Liver (tissue), 3 donors: ENCODE data around the gene BSPRY.

Source experiments
- FOXA2 ChIP-seq: IDR thresholded peaks from 2 replicates; pipeline ENCODE4 v1.6.1; 2016; ENCODE audit warnings: antibody characterized with exemption
- GABPA ChIP-seq, 2 donors: IDR thresholded peaks in 1 of 2; conservative IDR thresholded peaks in 1 of 2; 2 replicates each; pipeline ENCODE4 v1.6.1; 2016; ENCODE audit warnings: antibody characterized with exemption in 2 of 2, mild to moderate bottlenecking in 1 of 2, moderate library complexity in 1 of 2
- HNF4A ChIP-seq, 2 donors: conservative IDR thresholded peaks; 2 replicates each; pipeline ENCODE4 v1.6.1; 2016; ENCODE audit warnings: antibody characterized with exemption in 2 of 2, mild to moderate bottlenecking in 2 of 2
- HNF4G ChIP-seq: IDR thresholded peaks from 2 replicates; pipeline ENCODE4 v1.6.1; 2016; ENCODE audit warnings: antibody characterized with exemption
- JUND ChIP-seq, 2 donors: IDR thresholded peaks; 2 replicates each; pipeline ENCODE4 v1.6.1; 2016; ENCODE audit warnings: antibody characterized with exemption in 2 of 2
- RAD21 ChIP-seq, 2 donors: IDR thresholded peaks; 2 replicates each; pipeline ENCODE4 v1.6.1; 2016; ENCODE audit warnings: antibody characterized with exemption in 2 of 2, mild to moderate bottlenecking in 2 of 2
- RXRA ChIP-seq, 2 donors: IDR thresholded peaks; 2 replicates each; pipeline ENCODE4 v1.6.1; 2017 to 2018; ENCODE audit warnings: antibody characterized with exemption in 2 of 2, mild to moderate bottlenecking in 1 of 2
- TAF1 ChIP-seq: conservative IDR thresholded peaks from 2 replicates; pipeline ENCODE4 v1.6.1; 2016; ENCODE audit warnings: antibody characterized with exemption, mild to moderate bottlenecking
- TF ChIP-seq, protein P1 (sequence below): fragments of 150-350 bp; IDR thresholded peaks from 2 replicates; pipeline ENCODE4 v1.5.1; 2017; ENCODE audit warnings: improper control_type of control experiment, low read depth, low read length; ENCODE audit not compliant: missing input control
- donor health status: healthy.
- donor health status: healthy.

GRCh38 chr9:113368348-113368981, 19.1 kb downstream of the BSPRY start:
- TF ChIP-seq, protein P1, sequence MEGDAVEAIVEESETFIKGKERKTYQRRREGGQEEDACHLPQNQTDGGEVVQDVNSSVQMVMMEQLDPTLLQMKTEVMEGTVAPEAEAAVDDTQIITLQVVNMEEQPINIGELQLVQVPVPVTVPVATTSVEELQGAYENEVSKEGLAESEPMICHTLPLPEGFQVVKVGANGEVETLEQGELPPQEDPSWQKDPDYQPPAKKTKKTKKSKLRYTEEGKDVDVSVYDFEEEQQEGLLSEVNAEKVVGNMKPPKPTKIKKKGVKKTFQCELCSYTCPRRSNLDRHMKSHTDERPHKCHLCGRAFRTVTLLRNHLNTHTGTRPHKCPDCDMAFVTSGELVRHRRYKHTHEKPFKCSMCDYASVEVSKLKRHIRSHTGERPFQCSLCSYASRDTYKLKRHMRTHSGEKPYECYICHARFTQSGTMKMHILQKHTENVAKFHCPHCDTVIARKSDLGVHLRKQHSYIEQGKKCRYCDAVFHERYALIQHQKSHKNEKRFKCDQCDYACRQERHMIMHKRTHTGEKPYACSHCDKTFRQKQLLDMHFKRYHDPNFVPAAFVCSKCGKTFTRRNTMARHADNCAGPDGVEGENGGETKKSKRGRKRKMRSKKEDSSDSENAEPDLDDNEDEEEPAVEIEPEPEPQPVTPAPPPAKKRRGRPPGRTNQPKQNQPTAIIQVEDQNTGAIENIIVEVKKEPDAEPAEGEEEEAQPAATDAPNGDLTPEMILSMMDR: no peak
- TF ChIP-seq HNF4A (conservative IDR thresholded peaks at IDR 0.05) (peak in 1 of 2 donors; percentile 3), TAF1 (no peak), HNF4G (no peak), JUND (IDR thresholded peaks at IDR 0.05) (no peak), FOXA2 (no peak), RAD21 (IDR thresholded peaks at IDR 0.05) (no peak), GABPA (IDR thresholded peaks at IDR 0.05 in 1 of 2, conservative IDR thresholded peaks at IDR 0.05 in 1 of 2) (no peak), RXRA (IDR thresholded peaks at IDR 0.05) (no peak)
